HCT116 (cell line): Measurements from ENCODE around the gene UGT2B15. TPM values are rescaled to one million over a fixed set of nuclear protein-coding genes. Genes with fewer than 3 reads are reported as not detected.
A peak's percentile ranks its signal among the peaks of the same experiment; 100 is the strongest.
"Not testable (repeated sequence)": the region's sequence is repeated elsewhere in the genome, so short reads cannot be mapped to it uniquely, and the experiment has no call there.

Source experiments
- ATAC-seq: fragments of 200-7000 bp; cut with Tn5 transposase; 2 replicates; pipeline ENCODE4 v1.9.1; 2020; ENCODE audit warnings: mild to moderate bottlenecking, moderate library complexity
- BruUV-seq: library from RNA; stranded (reverse); fragments of 400-500 nt; replicated peaks from 2 replicates; lab custom pipeline; 2021; lab: Mats Ljungman, UMichigan
- CTCF ChIA-PET: fragments of 300-600 bp; sonication (Branson Sonifier 250); formaldehyde crosslinking; loops from one replicate; lab custom pipeline; 2021; ENCODE audit warnings: antibody characterized with exemption; lab: Charles Lee
- POLR2A ChIA-PET: fragments of 300-600, 350-600 bp; sonication (Branson Sonifier 250); formaldehyde crosslinking; loops from one replicate; lab custom pipeline; 2021; ENCODE audit warnings: antibody characterized with exemption; lab: Charles Lee
- RAD21 ChIA-PET, 2 experiments: fragments of 300-600 bp; sonication (Branson Sonifier 250); formaldehyde crosslinking; loops; one replicate each; lab custom pipeline; 2023; ENCODE audit warnings: low total read pairs in 2 of 2; ENCODE audit not compliant: uncharacterized antibody in 2 of 2, unreplicated experiment in 2 of 2, low non-redundant PET in 1 of 2; lab: Charles Lee
- DNase-seq: peaks from one replicate; pipeline ENCODE4 v3.0.0-alpha.2; 2010; ENCODE audit warnings: low read depth, low spot score
- H2AFZ ChIP-seq: fragments of 200-600 bp; shearing (Covaris generic), sonication (generic); 2 replicates; pipeline ENCODE4 v1.6.1; 2017; ENCODE audit warnings: low read depth, mixed run types, mixed read lengths, antibody characterized with exemption, low read length; ENCODE audit not compliant: poor library complexity, severe bottlenecking
- H3K27ac ChIP-seq: 2 replicates; pipeline ENCODE4 v1.5.1; 2012; ENCODE audit warnings: low read depth, low read length
- H3K27me3 ChIP-seq: fragments of 200-600 bp; sonication (generic); 2 replicates; pipeline ENCODE4 v1.6.1; 2016; ENCODE audit warnings: mixed run types, low read length, mixed read lengths; ENCODE audit not compliant: insufficient read depth
- H3K36me3 ChIP-seq, 2 experiments: fragments of 200-500 bp in 1 of 2; fragments of 200-600 bp in 1 of 2; sonication (Bioruptor generic) in 1 of 2; sonication (generic) in 1 of 2; 2 replicates each; pipeline versions ENCODE4 v1.5.1 to v1.6.1; 2014 to 2016; ENCODE audit warnings: low read length in 2 of 2, inconsistent platforms in 1 of 2, mixed read lengths in 1 of 2, mixed run types in 1 of 2; ENCODE audit not compliant: insufficient read depth in 2 of 2, control insufficient read depth in 1 of 2
- H3K4me1 ChIP-seq, 2 experiments: fragments of 200-600 bp in 1 of 2; sonication (generic) in 1 of 2; 2 replicates each; pipeline versions ENCODE4 v1.5.1 to v1.6.1; 2012 to 2017; ENCODE audit warnings: low read length in 2 of 2, inconsistent platforms in 1 of 2, mild to moderate bottlenecking in 1 of 2, mixed read lengths in 1 of 2, mixed run types in 1 of 2, moderate library complexity in 1 of 2; ENCODE audit not compliant: insufficient read depth in 2 of 2, control insufficient read depth in 1 of 2
- H3K4me2 ChIP-seq: fragments of 200-600 bp; sonication (generic); 2 replicates; pipeline ENCODE4 v1.6.1; 2017; ENCODE audit warnings: mixed run types, low read length, mixed read lengths
- H3K4me3 ChIP-seq, 2 experiments: fragments of 200-600 bp in 1 of 2; sonication (generic) in 1 of 2; replicated peaks in 1 of 2; 2 replicates each; pipeline ENCODE4 v1.5.1; 2011 to 2016; ENCODE audit warnings: low read length in 2 of 2, control low read depth in 1 of 2, low read depth in 1 of 2, mild to moderate bottlenecking in 1 of 2, mixed read lengths in 1 of 2, mixed run types in 1 of 2
- H3K79me2 ChIP-seq: fragments of 200-600 bp; sonication (generic); 2 replicates; pipeline ENCODE4 v1.6.1; 2017; ENCODE audit warnings: mild to moderate bottlenecking, mixed run types, low read length, moderate library complexity, mixed read lengths; ENCODE audit not compliant: insufficient read depth
- H3K9ac ChIP-seq: fragments of 200-600 bp; sonication (generic); 2 replicates; pipeline ENCODE4 v1.6.1; 2016; ENCODE audit warnings: low read length, mixed read lengths
- H3K9me2 ChIP-seq: fragments of 200-600 bp; sonication (generic), shearing (Covaris generic); 2 replicates; pipeline ENCODE4 v1.6.1; 2017; ENCODE audit warnings: mixed run types, mild to moderate bottlenecking, moderate library complexity; ENCODE audit not compliant: insufficient read depth
- H3K9me3 ChIP-seq, 2 experiments: fragments of 200-500 bp in 1 of 2; fragments of 200-600 bp in 1 of 2; sonication (Bioruptor generic) in 1 of 2; sonication (generic) in 1 of 2; 2 replicates each; pipeline ENCODE4 v1.6.1; 2014 to 2017; ENCODE audit warnings: low read length in 2 of 2, mixed read lengths in 2 of 2, inconsistent platforms in 1 of 2, low read depth in 1 of 2, mild to moderate bottlenecking in 1 of 2, mixed run types in 1 of 2, moderate library complexity in 1 of 2; ENCODE audit not compliant: control insufficient read depth in 1 of 2, insufficient read depth in 1 of 2
- H4K20me1 ChIP-seq: fragments of 200-600 bp; sonication (generic), shearing (Covaris generic); 2 replicates; pipeline ENCODE4 v1.6.1; 2017; ENCODE audit warnings: mixed run types, mild to moderate bottlenecking, moderate library complexity; ENCODE audit not compliant: insufficient read depth
- ELF1 ChIP-seq: IDR thresholded peaks from 2 replicates; pipeline ENCODE4 v1.6.1; 2012; ENCODE audit warnings: low read depth, borderline replicate concordance
- RAD21 ChIP-seq: IDR thresholded peaks from 2 replicates; pipeline ENCODE4 v1.6.1; 2012; ENCODE audit warnings: low read depth, mild to moderate bottlenecking
- SRF ChIP-seq: IDR thresholded peaks from 2 replicates; pipeline ENCODE4 v1.6.1; 2012; ENCODE audit warnings: low read depth
- intact Hi-C: fragments of 100-400 bp; cut with micrococcal nuclease; formaldehyde crosslinking; loops from 2 replicates; pipeline ENCODE4 v1.10.0; 2022
- total RNA-seq: library from RNA; stranded (reverse); gene quantifications from one replicate; pipeline ENCODE4 v1.2.1, GENCODE V29; 2021; ENCODE audit not compliant: unreplicated experiment

UGT2B15 gene
- total RNA-seq, 1 experiment from 2014 or later: 0.17 TPM

- TF ChIP-seq SRF (no peak), ELF1 (no peak), RAD21 (no peak)
- TF ChIP-seq, all 23 proteins: peak for 0
Observed at GRCh38 chr4:68658672-68659071, 11.8 kb downstream of the UGT2B15 start (continued).

- DNase-seq, H3K36me3 ChIP-seq, H2AFZ ChIP-seq, RAD21 ChIA-PET, H3K9me3 ChIP-seq, H3K27ac ChIP-seq, H3K4me3 ChIP-seq, H3K4me1 ChIP-seq, H3K9me2 ChIP-seq, H3K4me2 ChIP-seq, POLR2A ChIA-PET, intact Hi-C loops, H3K79me2 ChIP-seq, H4K20me1 ChIP-seq, H3K9ac ChIP-seq, BruUV-seq, CTCF ChIA-PET, H3K27me3 ChIP-seq: not testable (repeated sequence)
- ATAC-seq: peak; percentile 34; the same call in 1 of the 2 replicates
Observed at GRCh38 chr4:68657022-68657594, 13.3 kb downstream of the UGT2B15 start.

- intact Hi-C loops, BruUV-seq, RAD21 ChIA-PET, H3K27ac ChIP-seq, H3K36me3 ChIP-seq, ATAC-seq, H4K20me1 ChIP-seq, H3K27me3 ChIP-seq, POLR2A ChIA-PET, H3K4me3 ChIP-seq, CTCF ChIA-PET, H3K9me3 ChIP-seq, H2AFZ ChIP-seq, H3K79me2 ChIP-seq, H3K9ac ChIP-seq, DNase-seq, H3K9me2 ChIP-seq, H3K4me1 ChIP-seq, H3K4me2 ChIP-seq: not testable (repeated sequence)
Observed at GRCh38 chr4:68656445-68656973, 13.9 kb downstream of the UGT2B15 start.
